ENCODE measurements around the gene CCDC157. TPM values are rescaled to one million over a fixed set of nuclear protein-coding genes. Genes with fewer than 3 reads are reported as not detected.

Gene CCDC157
- total RNA-seq, 2 experiments from 2014 or later = 2.1 to 2.9 TPM

GRCh38 chr22:30326706-30327362, 30.0 kb upstream of the CCDC157 start, which contains the start of gene TBC1D10A:
TBC1D10A (minus strand) TSS chr22:30326941; CDS start chr22:30326881, 60 bp downstream.
- ChIA-PET CTCF (interaction anchor here (0.7 to 11.4 kb wide), 4 partner anchors 20 to 59 kb away, joined by 3 to 117 read pairs (median 5); partner anchors contain the start of genes CASTOR1, CCDC157 and SF3A1), POLR2A (interaction anchor here (0.7 to 2.9 kb wide), 8 partner anchors 9 to 38 kb away, joined by 3 to 14 read pairs (median 7); partner anchors contain the start of genes CASTOR1, CCDC157 and SF3A1)
- peak within 1 kb of the TSS; percentile 81 for H3K27ac Mint-ChIP-seq
- no peaks in the 10 kb centered on the region for H3K27me3 Mint-ChIP-seq
- no peaks in the 10 kb centered on the region for H3K9me3 Mint-ChIP-seq
- intact Hi-C loops (cut with micrococcal nuclease) = loop anchor here (1.0 to 2.0 kb wide), 3 partner anchors 20 to 39 kb away; partner anchors contain the start of genes CCDC157 and SF3A1
- peaks cover 42% of the 10 kb centered on the region for H3K4me1 Mint-ChIP-seq (ENCODE audit: low read depth)
- peak; percentile 96 for DNase-seq
- H3K36me3 Mint-ChIP-seq = peaks cover 12% of the 10 kb centered on the region
- peak within 1 kb of the TSS; percentile 83 for H3K4me3 Mint-ChIP-seq

GRCh38 chr22:30327864-30328345, 28.9 kb upstream of the CCDC157 start:
- H3K9me3 Mint-ChIP-seq = no peaks in the 10 kb centered on the region
- H3K36me3 Mint-ChIP-seq = peaks cover 21% of the 10 kb centered on the region
- no peak for DNase-seq
- POLR2A ChIA-PET = interaction anchor here (0.8 to 2.6 kb wide), 5 partner anchors 8 to 37 kb away, joined by 3 to 8 read pairs (median 6); partner anchors contain the start of genes CCDC157 and SF3A1
- peak overlapping the region; percentile 73 for H3K4me3 Mint-ChIP-seq
- peaks cover 48% of the 10 kb centered on the region for H3K4me1 Mint-ChIP-seq (ENCODE audit: low read depth)
- H3K27me3 Mint-ChIP-seq = no peaks in the 10 kb centered on the region
- CTCF ChIA-PET = interaction anchor here (1.3 to 11.4 kb wide), 2 partner anchors 13 to 39 kb away, joined by 3 to 117 read pairs; partner anchors contain the start of gene CASTOR1
- no peak overlapping the region for H3K27ac Mint-ChIP-seq
- intact Hi-C loops (cut with micrococcal nuclease) = loop anchor here (1.0 to 2.0 kb wide), 3 partner anchors 21 to 40 kb away; partner anchors contain the start of genes CCDC157 and SF3A1

- no peak for DNase-seq
- CTCF ChIA-PET = interaction anchor here (1.3 to 11.4 kb wide), 2 partner anchors 13 to 40 kb away, joined by 3 to 117 read pairs; partner anchors contain the start of gene CASTOR1
- no peak overlapping the region for H3K4me3 Mint-ChIP-seq
- H3K27ac Mint-ChIP-seq = peak overlapping the region; percentile 38
- intact Hi-C loops (cut with micrococcal nuclease) = no loop called here
- no peaks in the 10 kb centered on the region for H3K9me3 Mint-ChIP-seq
- peaks cover 26% of the 10 kb centered on the region for H3K36me3 Mint-ChIP-seq
- POLR2A ChIA-PET = interaction anchor here (0.8 to 2.6 kb wide), 4 partner anchors 7 to 28 kb away, joined by 4 to 8 read pairs (median 6); partner anchors contain the start of genes CCDC157 and SF3A1
- peaks cover 49% of the 10 kb centered on the region for H3K4me1 Mint-ChIP-seq (ENCODE audit: low read depth)
- no peaks in the 10 kb centered on the region for H3K27me3 Mint-ChIP-seq
These were observed 28.2 kb upstream of the CCDC157 start for GRCh38 chr22:30328466-30329049.

- DNase-seq = no peak
- Mint-ChIP-seq H3K4me1 (ENCODE audit: low read depth) (peaks cover 46% of the 10 kb centered on the region), H3K4me3 (no peak overlapping the region), H3K27me3 (no peaks in the 10 kb centered on the region), H3K27ac (peak overlapping the region; percentile 83), H3K36me3 (peaks cover 61% of the 10 kb centered on the region), H3K9me3 (no peaks in the 10 kb centered on the region)
- ChIA-PET CTCF (interaction anchor here (1.1 to 3.9 kb wide), 2 partner anchors 44 to 69 kb away, joined by 4 to 25 read pairs; partner anchors contain the start of gene CASTOR1), POLR2A (interaction anchor here (1.8 kb wide), 1 partner anchor 24 kb away, joined by 8 read pairs; the partner anchor contains the start of genes CCDC157 and SF3A1)
- intact Hi-C loops (cut with micrococcal nuclease) = no loop called here
These were observed 24.3 kb upstream of the CCDC157 start for GRCh38 chr22:30332551-30332950.

GRCh38 chr22:30332994-30333706, 23.7 kb upstream of the CCDC157 start:
- intact Hi-C loops (cut with micrococcal nuclease) = loop anchor here (1.0 kb wide), 1 partner anchor 23 kb away; no protein-coding TSS in a partner anchor
- Mint-ChIP-seq H3K4me1 (ENCODE audit: low read depth) (peaks cover 41% of the 10 kb centered on the region), H3K4me3 (no peak overlapping the region), H3K9me3 (no peaks in the 10 kb centered on the region), H3K36me3 (peaks cover 67% of the 10 kb centered on the region), H3K27ac (peak overlapping the region; percentile 83), H3K27me3 (no peaks in the 10 kb centered on the region)
- no peak for DNase-seq
- CTCF ChIA-PET = interaction anchor here (1.1 to 3.9 kb wide), 2 partner anchors 45 to 70 kb away, joined by 4 to 25 read pairs; partner anchors contain the start of gene CASTOR1
- POLR2A ChIA-PET = interaction anchor here (1.8 kb wide), 1 partner anchor 23 kb away, joined by 8 read pairs; the partner anchor contains the start of genes CCDC157 and SF3A1

- H3K27me3 Mint-ChIP-seq = no peaks in the 10 kb centered on the region
- peak overlapping the region; percentile 83 for H3K27ac Mint-ChIP-seq
- peaks cover 71% of the 10 kb centered on the region for H3K36me3 Mint-ChIP-seq
- ChIA-PET CTCF (interaction anchor here (1.1 to 3.9 kb wide), 2 partner anchors 45 to 71 kb away, joined by 4 to 25 read pairs; partner anchors contain the start of gene CASTOR1), POLR2A (interaction anchor here (1.8 kb wide), 1 partner anchor 23 kb away, joined by 8 read pairs; the partner anchor contains the start of genes CCDC157 and SF3A1)
- H3K4me3 Mint-ChIP-seq = no peak overlapping the region
- H3K4me1 Mint-ChIP-seq (ENCODE audit: low read depth) = peaks cover 41% of the 10 kb centered on the region
- intact Hi-C loops (cut with micrococcal nuclease) = loop anchor here (1.0 kb wide), 1 partner anchor 23 kb away; no protein-coding TSS in a partner anchor
- DNase-seq = peak; percentile 74
- no peaks in the 10 kb centered on the region for H3K9me3 Mint-ChIP-seq
These were observed 23.1 kb upstream of the CCDC157 start for GRCh38 chr22:30333707-30334087.

GRCh38 chr22:30334646-30335045, 22.2 kb upstream of the CCDC157 start:
- Mint-ChIP-seq H3K27ac (peak overlapping the region; percentile 83), H3K36me3 (peaks cover 80% of the 10 kb centered on the region), H3K4me1 (ENCODE audit: low read depth) (peaks cover 41% of the 10 kb centered on the region), H3K27me3 (no peaks in the 10 kb centered on the region), H3K9me3 (no peaks in the 10 kb centered on the region), H3K4me3 (peak overlapping the region; percentile 16)
- intact Hi-C loops (cut with micrococcal nuclease) = loop anchor here (1.0 kb wide), 1 partner anchor 10 kb away; no protein-coding TSS in a partner anchor
- CTCF ChIA-PET = interaction anchor here (1.0 to 2.4 kb wide), 2 partner anchors 47 to 53 kb away, joined by 5 to 14 read pairs; partner anchors contain the start of gene RNF215
- POLR2A ChIA-PET = interaction anchor here (0.7 to 2.0 kb wide), 4 partner anchors 8 to 13 kb away, joined by 3 to 8 read pairs (median 6); partner anchors contain the start of gene TBC1D10A
- peak; percentile 37 for DNase-seq

- no peak overlapping the region for H3K4me3 Mint-ChIP-seq
- peak overlapping the region; percentile 83 for H3K27ac Mint-ChIP-seq
- H3K4me1 Mint-ChIP-seq (ENCODE audit: low read depth) = peaks cover 41% of the 10 kb centered on the region
- CTCF ChIA-PET = interaction anchor here (1.0 to 2.4 kb wide), 4 partner anchors 9 to 52 kb away, joined by 3 to 14 read pairs (median 4); partner anchors contain the start of gene RNF215
- peaks cover 81% of the 10 kb centered on the region for H3K36me3 Mint-ChIP-seq
- H3K9me3 Mint-ChIP-seq = no peaks in the 10 kb centered on the region
- POLR2A ChIA-PET = interaction anchor here (0.6 to 2.0 kb wide), 5 partner anchors 8 to 22 kb away, joined by 3 to 8 read pairs (median 5); partner anchors contain the start of gene TBC1D10A
- H3K27me3 Mint-ChIP-seq = no peaks in the 10 kb centered on the region
- DNase-seq = peak; percentile 40
- intact Hi-C loops (cut with micrococcal nuclease) = loop anchor here (1.0 kb wide), 1 partner anchor 9 kb away; no protein-coding TSS in a partner anchor
These were observed 21.6 kb upstream of the CCDC157 start for GRCh38 chr22:30335236-30335635.

- ChIA-PET POLR2A (no interaction called here), CTCF (interaction anchor here (0.7 to 2.4 kb wide), 2 partner anchors 49 to 51 kb away, joined by 3 to 14 read pairs; no protein-coding TSS in a partner anchor)
- H3K27me3 Mint-ChIP-seq = no peaks in the 10 kb centered on the region
- peak overlapping the region; percentile 54 for H3K27ac Mint-ChIP-seq
- DNase-seq = no peak
- no peak overlapping the region for H3K4me3 Mint-ChIP-seq
- H3K36me3 Mint-ChIP-seq = peaks cover 88% of the 10 kb centered on the region
- intact Hi-C loops (cut with micrococcal nuclease) = no loop called here
- no peaks in the 10 kb centered on the region for H3K9me3 Mint-ChIP-seq
- peaks cover 41% of the 10 kb centered on the region for H3K4me1 Mint-ChIP-seq (ENCODE audit: low read depth)
These were observed 19.9 kb upstream of the CCDC157 start for GRCh38 chr22:30336752-30337460.

GRCh38 chr22:30337461-30337778, 19.4 kb upstream of the CCDC157 start:
- no peaks in the 10 kb centered on the region for H3K9me3 Mint-ChIP-seq
- H3K4me1 Mint-ChIP-seq (ENCODE audit: low read depth) = peaks cover 37% of the 10 kb centered on the region
- no peak overlapping the region for H3K4me3 Mint-ChIP-seq
- no peak for DNase-seq
- POLR2A ChIA-PET = no interaction called here
- H3K36me3 Mint-ChIP-seq = peaks cover 89% of the 10 kb centered on the region
- H3K27ac Mint-ChIP-seq = peak overlapping the region; percentile 42
- H3K27me3 Mint-ChIP-seq = no peaks in the 10 kb centered on the region
- CTCF ChIA-PET = interaction anchor here (0.7 kb wide), 1 partner anchor 52 kb away, joined by 3 read pairs; no protein-coding TSS in a partner anchor
- intact Hi-C loops (cut with micrococcal nuclease) = no loop called here

All from activated CD4-positive, alpha-beta memory T cell treated with anti-CD3 and anti-CD28 coated beads for 36 hours (primary cell).